Measurements from ENCODE around the gene PPARG. TPM values are rescaled to one million over a fixed set of nuclear protein-coding genes. Genes with fewer than 3 reads are reported as not detected.

Gene PPARG
- total RNA-seq = under 1 TPM in 3 of 5 donors, not detected in 2; 0.35 to 0.69 (median 0.63) TPM
- total RNA-seq (2013) = 0.39 TPM
- 0 to 9.4 (median 0.41) reads per million in 29 experiments for total RNA-seq

GRCh38 chr3:12288182-12289129, at the start of gene PPARG:
PPARG (plus strand) TSS chr3:12289070; CDS start chr3:12379712, 90,642 bp downstream.
- CTCF ChIA-PET = no interaction called here
- H3K27me3 Mint-ChIP-seq = peaks cover 41 to 55% of the 10 kb centered on the region in 2 donors
- POLR2A ChIA-PET = no interaction called here
- H3K4me1 Mint-ChIP-seq = peaks cover 9 to 20% (median 9%) of the 10 kb centered on the region in 3 donors
- DNase-seq (no peak), ATAC-seq (replicated peaks in 1 of 4) (peak in 1 of 4 experiments; percentile 23)
- no peaks in the 10 kb centered on the region for H3K36me3 Mint-ChIP-seq
- Histone ChIP-seq H3K4me3 (ENCODE audit: control insufficient read depth in 1 of 2, extremely low read depth in 1 of 2, low read length in 1 of 2) (peak within 1 kb of the TSS in 1 of 2 donors; percentile 23), H3K4me1 (ENCODE audit: control insufficient read depth in 1 of 2, extremely low read depth in 1 of 2, insufficient read depth in 2 of 2, low read length in 2 of 2) (peaks cover 2 to 4% of the 10 kb centered on the region in 2 experiments), H3K9me3 (peaks cover 2% of the 10 kb centered on the region), H3K27me3 (replicated peaks in 1 of 2; ENCODE audit: control insufficient read depth in 2 of 2, extremely low read depth in 1 of 2, insufficient read depth in 2 of 2, low read length in 1 of 2) (peaks cover 9 to 34% of the 10 kb centered on the region in 2 experiments), H3K36me3 (ENCODE audit: control insufficient read depth in 2 of 2, extremely low read depth in 1 of 2, insufficient read depth in 1 of 2, low read length in 1 of 2) (no peaks in the 10 kb centered on the region), H3K27ac (ENCODE audit: low read length) (no peak within 1 kb of the TSS)
- WGBS (ENCODE audit: insufficient coverage) = 4% methylated on average over 87 of the region's 87 CpGs
- no peak within 1 kb of the TSS for H3K27ac Mint-ChIP-seq
- H3K4me3 Mint-ChIP-seq = peak within 1 kb of the TSS; percentile 25 to 42 (median 31)
- peaks cover 0 to 8% (median 0%) of the 10 kb centered on the region in 3 donors for H3K9me3 Mint-ChIP-seq

- ChIA-PET POLR2A (no interaction called here), CTCF (no interaction called here)
- H3K4me3 Mint-ChIP-seq = no peak overlapping the region
- WGBS (ENCODE audit: insufficient coverage) = 71% methylated on average over 5 of the region's 5 CpGs
- ATAC-seq (replicated peaks in 1 of 4) (no peak), DNase-seq (no peak)
- H3K4me1 ChIP-seq (ENCODE audit: control insufficient read depth in 1 of 2, extremely low read depth in 1 of 2, insufficient read depth in 2 of 2, low read length in 2 of 2) = no peaks in the 10 kb centered on the region
- no peaks in the 10 kb centered on the region for H3K9me3 ChIP-seq
- H3K27me3 ChIP-seq (replicated peaks in 1 of 2; ENCODE audit: control insufficient read depth in 2 of 2, extremely low read depth in 1 of 2, insufficient read depth in 2 of 2, low read length in 1 of 2) = no peaks in the 10 kb centered on the region
- H3K27me3 Mint-ChIP-seq = peaks cover 8 to 9% of the 10 kb centered on the region in 2 donors
- no peaks in the 10 kb centered on the region for H3K4me1 Mint-ChIP-seq
- H3K27ac Mint-ChIP-seq = no peak overlapping the region
- H3K36me3 Mint-ChIP-seq = no peaks in the 10 kb centered on the region
- no peak overlapping the region for H3K27ac ChIP-seq (ENCODE audit: low read length)
- H3K9me3 Mint-ChIP-seq = no peaks in the 10 kb centered on the region
- H3K36me3 ChIP-seq (ENCODE audit: control insufficient read depth in 2 of 2, extremely low read depth in 1 of 2, insufficient read depth in 1 of 2, low read length in 1 of 2) = no peaks in the 10 kb centered on the region
- H3K4me3 ChIP-seq (ENCODE audit: control insufficient read depth in 1 of 2, extremely low read depth in 1 of 2, low read length in 1 of 2) = no peak overlapping the region
These were observed 49.6 kb upstream of the PPARG start for GRCh38 chr3:12239301-12239700.

DNA sequence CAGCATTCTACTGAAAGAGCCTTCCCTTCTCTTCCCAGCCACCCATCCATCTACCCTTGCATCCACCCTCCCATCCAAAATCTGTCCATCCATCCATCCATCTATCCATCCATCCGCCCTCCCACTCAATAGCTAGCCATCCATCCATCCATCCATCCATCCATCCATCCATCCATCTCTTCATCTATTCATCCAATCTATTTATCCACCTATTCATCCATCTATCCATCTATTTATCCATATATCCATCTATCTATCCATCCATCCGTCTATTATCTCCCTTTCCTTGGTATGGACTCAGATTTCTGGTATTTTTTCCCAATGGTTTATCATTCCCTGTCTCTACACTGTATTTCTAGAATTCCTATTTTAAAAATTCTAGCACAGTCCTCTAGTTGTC, 46.1 kb upstream of the PPARG start:
- H3K9me3 ChIP-seq = no peaks in the 10 kb centered on the region
- H3K27me3 Mint-ChIP-seq = peaks cover 12 to 13% of the 10 kb centered on the region in 2 donors
- H3K27me3 ChIP-seq (replicated peaks in 1 of 2; ENCODE audit: control insufficient read depth in 2 of 2, extremely low read depth in 1 of 2, insufficient read depth in 2 of 2, low read length in 1 of 2) = no peaks in the 10 kb centered on the region
- WGBS (ENCODE audit: insufficient coverage) = 83% methylated on average over 2 of the region's 2 CpGs
- ATAC-seq (replicated peaks in 1 of 4) (no peak), DNase-seq (no peak)
- H3K4me3 Mint-ChIP-seq = no peak overlapping the region
- H3K36me3 ChIP-seq (ENCODE audit: control insufficient read depth in 2 of 2, extremely low read depth in 1 of 2, insufficient read depth in 1 of 2, low read length in 1 of 2) = no peaks in the 10 kb centered on the region
- no peak overlapping the region for H3K4me3 ChIP-seq (ENCODE audit: control insufficient read depth in 1 of 2, extremely low read depth in 1 of 2, low read length in 1 of 2)
- no peaks in the 10 kb centered on the region for H3K9me3 Mint-ChIP-seq
- H3K4me1 Mint-ChIP-seq = peaks cover 0 to 12% (median 0%) of the 10 kb centered on the region in 3 donors
- H3K27ac ChIP-seq (ENCODE audit: low read length) = no peak overlapping the region
- peaks cover 0 to 5% of the 10 kb centered on the region in 2 experiments for H3K4me1 ChIP-seq (ENCODE audit: control insufficient read depth in 1 of 2, extremely low read depth in 1 of 2, insufficient read depth in 2 of 2, low read length in 2 of 2)
- H3K36me3 Mint-ChIP-seq = no peaks in the 10 kb centered on the region
- H3K27ac Mint-ChIP-seq = no peak overlapping the region
- POLR2A ChIA-PET = no interaction called here
- CTCF ChIA-PET = no interaction called here

GRCh38 chr3:12246497-12247163, 42.2 kb upstream of the PPARG start:
- Mint-ChIP-seq H3K4me3 (peak overlapping the region in 1 of 3 donors; percentile 6), H3K27ac (no peak overlapping the region), H3K36me3 (no peaks in the 10 kb centered on the region), H3K4me1 (peaks cover 0 to 12% (median 0%) of the 10 kb centered on the region in 3 donors), H3K9me3 (peaks cover 7 to 9% (median 7%) of the 10 kb centered on the region in 3 donors), H3K27me3 (peaks cover 17 to 19% of the 10 kb centered on the region in 2 donors)
- no peak overlapping the region for H3K27ac ChIP-seq (ENCODE audit: low read length)
- ChIA-PET POLR2A (no interaction called here), CTCF (interaction anchor here in 1 of 2 donors (0.6 kb wide), 1 partner anchor 206 kb away, joined by 7 read pairs; no protein-coding TSS in a partner anchor)
- DNase-seq = no peak
- ATAC-seq (replicated peaks in 1 of 4) = no peak
- peaks cover 0 to 5% of the 10 kb centered on the region in 2 experiments for H3K4me1 ChIP-seq (ENCODE audit: control insufficient read depth in 1 of 2, extremely low read depth in 1 of 2, insufficient read depth in 2 of 2, low read length in 2 of 2)
- no peaks in the 10 kb centered on the region for H3K9me3 ChIP-seq
- H3K27me3 ChIP-seq (replicated peaks in 1 of 2; ENCODE audit: control insufficient read depth in 2 of 2, extremely low read depth in 1 of 2, insufficient read depth in 2 of 2, low read length in 1 of 2) = no peaks in the 10 kb centered on the region
- 0% methylated on average over 1 of the region's 6 CpGs for WGBS (ENCODE audit: insufficient coverage)
- H3K4me3 ChIP-seq (ENCODE audit: control insufficient read depth in 1 of 2, extremely low read depth in 1 of 2, low read length in 1 of 2) = no peak overlapping the region
- no peaks in the 10 kb centered on the region for H3K36me3 ChIP-seq (ENCODE audit: control insufficient read depth in 2 of 2, extremely low read depth in 1 of 2, insufficient read depth in 1 of 2, low read length in 1 of 2)

DNA sequence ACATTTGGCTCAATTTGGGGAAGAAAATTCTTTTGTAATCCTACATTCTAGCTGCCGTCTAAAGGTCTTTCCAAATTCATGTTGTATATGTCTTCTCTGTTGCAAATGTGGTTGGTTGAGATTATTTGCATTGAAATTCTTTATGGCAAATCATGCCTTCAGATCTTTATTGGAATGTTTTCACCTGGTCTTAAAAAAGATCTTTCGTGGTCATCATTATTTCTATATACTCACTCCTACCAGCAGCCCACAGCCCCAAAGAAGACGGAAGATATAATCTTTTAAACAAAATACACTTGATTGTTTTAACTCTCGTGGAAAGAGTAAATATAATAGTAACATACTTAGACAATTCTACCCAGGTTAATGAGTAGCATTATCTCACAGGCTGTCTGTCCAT, 41.5 kb upstream of the PPARG start:
- Histone ChIP-seq H3K9me3 (no peaks in the 10 kb centered on the region), H3K4me3 (ENCODE audit: control insufficient read depth in 1 of 2, extremely low read depth in 1 of 2, low read length in 1 of 2) (no peak overlapping the region), H3K27ac (ENCODE audit: low read length) (no peak overlapping the region), H3K27me3 (replicated peaks in 1 of 2; ENCODE audit: control insufficient read depth in 2 of 2, extremely low read depth in 1 of 2, insufficient read depth in 2 of 2, low read length in 1 of 2) (no peaks in the 10 kb centered on the region), H3K36me3 (ENCODE audit: control insufficient read depth in 2 of 2, extremely low read depth in 1 of 2, insufficient read depth in 1 of 2, low read length in 1 of 2) (no peaks in the 10 kb centered on the region), H3K4me1 (ENCODE audit: control insufficient read depth in 1 of 2, extremely low read depth in 1 of 2, insufficient read depth in 2 of 2, low read length in 2 of 2) (peaks cover 0 to 5% of the 10 kb centered on the region in 2 experiments)
- no CpG with 5 or more reads among the region's 4 CpGs for whole genome bisulfite sequencing (ENCODE audit: insufficient coverage)
- Mint-ChIP-seq H3K27me3 (peaks cover 17 to 19% of the 10 kb centered on the region in 2 donors), H3K4me1 (peaks cover 0 to 12% (median 0%) of the 10 kb centered on the region in 3 donors), H3K36me3 (no peaks in the 10 kb centered on the region), H3K27ac (no peak overlapping the region), H3K9me3 (peaks cover 7 to 9% (median 7%) of the 10 kb centered on the region in 3 donors), H3K4me3 (no peak overlapping the region)
- ChIA-PET CTCF (no interaction called here), POLR2A (no interaction called here)
- ATAC-seq (replicated peaks in 1 of 4) = no peak
- no peak for DNase-seq

DNA sequence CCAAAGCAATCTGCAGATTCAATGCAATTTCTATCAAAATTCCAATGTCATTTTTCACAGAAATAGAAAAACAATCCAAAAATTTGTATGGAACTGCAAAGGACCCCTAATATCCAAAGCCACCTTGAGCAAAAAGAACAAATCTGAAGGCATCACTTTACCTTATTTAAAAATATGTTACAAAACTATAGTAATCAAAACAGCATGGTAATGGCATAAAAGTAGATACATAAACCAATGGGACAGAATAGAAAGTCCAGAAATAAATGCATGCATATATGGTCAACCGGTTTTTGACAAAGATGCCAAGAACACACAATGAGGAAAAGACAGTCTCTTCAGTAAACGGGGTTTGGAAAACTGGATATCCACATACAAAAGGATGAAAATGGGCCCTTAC, 39.4 kb upstream of the PPARG start:
- Mint-ChIP-seq H3K9me3 (peaks cover 7 to 9% (median 7%) of the 10 kb centered on the region in 3 donors), H3K36me3 (no peaks in the 10 kb centered on the region), H3K4me3 (no peak overlapping the region), H3K27me3 (peaks cover 17 to 19% of the 10 kb centered on the region in 2 donors), H3K4me1 (peaks cover 0 to 12% (median 0%) of the 10 kb centered on the region in 3 donors), H3K27ac (no peak overlapping the region)
- peaks cover 0 to 5% of the 10 kb centered on the region in 2 experiments for H3K4me1 ChIP-seq (ENCODE audit: control insufficient read depth in 1 of 2, extremely low read depth in 1 of 2, insufficient read depth in 2 of 2, low read length in 2 of 2)
- H3K4me3 ChIP-seq (ENCODE audit: control insufficient read depth in 1 of 2, extremely low read depth in 1 of 2, low read length in 1 of 2) = no peak overlapping the region
- no peak overlapping the region for H3K27ac ChIP-seq (ENCODE audit: low read length)
- H3K36me3 ChIP-seq (ENCODE audit: control insufficient read depth in 2 of 2, extremely low read depth in 1 of 2, insufficient read depth in 1 of 2, low read length in 1 of 2) = no peaks in the 10 kb centered on the region
- H3K27me3 ChIP-seq (replicated peaks in 1 of 2; ENCODE audit: control insufficient read depth in 2 of 2, extremely low read depth in 1 of 2, insufficient read depth in 2 of 2, low read length in 1 of 2) = no peaks in the 10 kb centered on the region
- ATAC-seq (replicated peaks in 1 of 4) = no peak
- ChIA-PET CTCF (no interaction called here), POLR2A (no interaction called here)
- no peak for DNase-seq
- WGBS (ENCODE audit: insufficient coverage) = 100% methylated on average over 1 of the region's 2 CpGs
- H3K9me3 ChIP-seq = no peaks in the 10 kb centered on the region

Measured in T-cell (primary cell).